ENCODE data around the gene CCDC171. TPM values are rescaled to one million over a fixed set of nuclear protein-coding genes. Genes with fewer than 3 reads are reported as not detected.

CCDC171 gene
- total RNA-seq, 1 donor from 2014 or later = 1.7 TPM

DNA sequence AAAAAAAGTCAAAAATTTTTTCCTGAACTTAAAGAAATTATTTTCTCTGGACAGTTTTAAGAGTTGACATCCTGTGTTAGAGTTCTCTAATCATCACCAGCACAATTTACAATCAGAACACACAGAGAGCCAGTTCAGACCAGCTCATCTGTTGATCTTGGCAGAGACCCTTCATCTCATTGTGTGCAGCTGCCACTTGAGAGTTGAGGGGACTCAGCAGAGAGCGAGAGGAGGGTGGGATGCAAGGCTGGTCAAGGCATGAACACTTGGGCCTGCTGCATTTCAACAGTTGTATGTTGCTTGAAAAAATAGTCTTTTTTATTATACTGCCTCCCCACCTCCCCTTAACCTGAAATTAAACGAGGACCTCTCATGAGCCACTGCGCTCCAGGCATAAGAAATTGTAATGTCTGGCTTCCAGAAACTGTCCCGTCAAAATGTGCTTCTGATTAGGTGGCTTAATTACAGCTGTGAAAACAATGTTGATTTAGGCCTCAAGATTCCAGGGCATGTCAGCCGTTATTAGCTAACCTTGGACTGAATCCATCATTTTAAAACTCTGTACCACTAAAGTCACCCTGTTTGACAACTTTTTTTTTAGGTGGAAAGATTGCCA lies 383.6 kb downstream of the CCDC171 start:
- H3K36me3 ChIP-seq = no peaks in the 10 kb centered on the region
- no peaks in the 10 kb centered on the region for H3K27me3 ChIP-seq
- TF ChIP-seq, protein P1, sequence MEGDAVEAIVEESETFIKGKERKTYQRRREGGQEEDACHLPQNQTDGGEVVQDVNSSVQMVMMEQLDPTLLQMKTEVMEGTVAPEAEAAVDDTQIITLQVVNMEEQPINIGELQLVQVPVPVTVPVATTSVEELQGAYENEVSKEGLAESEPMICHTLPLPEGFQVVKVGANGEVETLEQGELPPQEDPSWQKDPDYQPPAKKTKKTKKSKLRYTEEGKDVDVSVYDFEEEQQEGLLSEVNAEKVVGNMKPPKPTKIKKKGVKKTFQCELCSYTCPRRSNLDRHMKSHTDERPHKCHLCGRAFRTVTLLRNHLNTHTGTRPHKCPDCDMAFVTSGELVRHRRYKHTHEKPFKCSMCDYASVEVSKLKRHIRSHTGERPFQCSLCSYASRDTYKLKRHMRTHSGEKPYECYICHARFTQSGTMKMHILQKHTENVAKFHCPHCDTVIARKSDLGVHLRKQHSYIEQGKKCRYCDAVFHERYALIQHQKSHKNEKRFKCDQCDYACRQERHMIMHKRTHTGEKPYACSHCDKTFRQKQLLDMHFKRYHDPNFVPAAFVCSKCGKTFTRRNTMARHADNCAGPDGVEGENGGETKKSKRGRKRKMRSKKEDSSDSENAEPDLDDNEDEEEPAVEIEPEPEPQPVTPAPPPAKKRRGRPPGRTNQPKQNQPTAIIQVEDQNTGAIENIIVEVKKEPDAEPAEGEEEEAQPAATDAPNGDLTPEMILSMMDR (IDR thresholded peaks at IDR 0.05) = no peak
- H3K4me1 ChIP-seq = no peaks in the 10 kb centered on the region
- intact Hi-C loops (cut with DNase I) = no loop called here
- H3K27ac ChIP-seq = no peak overlapping the region
- H3K9me3 ChIP-seq = no peaks in the 10 kb centered on the region
- no peak for DNase-seq (ENCODE audit: low spot score in 2 of 2)
- H3K4me3 ChIP-seq = no peak overlapping the region

DNA sequence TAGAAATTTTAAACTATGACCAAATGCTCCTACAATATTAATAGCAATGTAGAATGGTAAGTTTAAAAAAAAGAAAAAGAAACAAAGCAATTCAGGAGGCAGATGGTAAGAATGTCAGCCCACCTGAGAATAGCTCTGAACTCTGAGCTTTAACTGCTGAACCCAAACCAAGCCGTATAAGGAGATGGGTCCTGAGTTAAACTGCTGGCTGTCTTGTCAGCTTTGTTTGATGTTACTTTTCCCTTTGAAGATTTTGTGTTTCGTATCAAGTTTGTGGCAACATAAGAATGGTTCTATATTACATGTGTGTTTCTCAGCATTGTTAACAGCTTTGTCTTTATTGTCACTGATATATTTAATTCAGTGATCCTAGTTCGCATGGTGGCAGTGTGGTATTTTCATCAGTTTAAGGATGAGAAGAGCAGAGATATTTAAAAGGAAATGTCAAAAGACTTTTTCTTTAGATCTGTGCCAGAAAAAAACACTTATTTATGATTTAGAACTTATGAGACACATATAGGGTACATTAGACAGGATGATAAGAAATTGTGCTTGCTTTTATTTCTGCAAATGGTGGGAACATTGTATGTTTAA lies 390.1 kb downstream of the CCDC171 start:
- no peaks in the 10 kb centered on the region for H3K36me3 ChIP-seq
- TF ChIP-seq, protein P1 (IDR thresholded peaks at IDR 0.05) = no peak
- no peak for DNase-seq (ENCODE audit: low spot score in 2 of 2)
- H3K27me3 ChIP-seq = no peaks in the 10 kb centered on the region
- no peaks in the 10 kb centered on the region for H3K9me3 ChIP-seq
- no peak overlapping the region for H3K27ac ChIP-seq
- intact Hi-C loops (cut with DNase I) = no loop called here
- no peak overlapping the region for H3K4me3 ChIP-seq
- no peaks in the 10 kb centered on the region for H3K4me1 ChIP-seq

DNA sequence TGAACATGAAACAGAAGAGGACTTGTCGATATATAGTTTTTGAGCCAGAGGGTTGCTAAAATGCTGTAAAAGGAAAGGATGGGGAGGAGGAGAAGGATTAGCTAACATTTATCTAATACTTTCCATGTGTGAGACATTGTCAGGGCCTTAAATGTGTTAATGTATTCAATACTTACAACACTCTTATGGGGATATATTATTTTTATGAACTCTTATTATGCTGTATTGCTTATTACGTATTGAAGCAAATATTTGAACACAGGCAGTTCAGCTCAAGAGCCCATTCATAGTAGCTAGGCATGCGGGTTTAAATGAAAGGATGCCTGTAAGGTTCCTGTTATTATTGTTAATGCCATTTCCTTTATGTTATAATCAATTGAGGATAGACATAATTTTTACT lies 391.5 kb downstream of the CCDC171 start:
- H3K36me3 ChIP-seq = no peaks in the 10 kb centered on the region
- TF ChIP-seq, protein P1 (IDR thresholded peaks at IDR 0.05) = no peak
- intact Hi-C loops (cut with DNase I) = no loop called here

DNA sequence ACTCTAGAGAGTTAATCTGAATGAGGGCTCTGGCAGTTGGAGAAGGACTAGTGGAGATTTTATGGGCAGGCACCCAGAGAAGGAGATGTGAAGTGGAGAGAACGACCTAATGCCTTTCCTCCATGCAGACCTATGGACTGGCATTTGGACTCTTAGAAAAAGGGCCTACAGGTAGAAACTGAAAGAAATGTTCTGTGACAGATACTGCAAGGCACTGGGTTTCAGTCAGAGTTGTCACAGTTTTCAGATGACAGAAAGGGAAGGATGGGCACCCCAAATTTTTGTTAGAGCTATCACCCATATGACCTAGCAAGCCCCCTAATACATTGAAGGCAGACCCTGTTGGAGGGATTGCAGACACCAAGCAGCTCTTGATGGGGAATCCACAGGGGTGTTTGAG lies 406.8 kb downstream of the CCDC171 start:
- intact Hi-C loops (cut with DNase I) = no loop called here
- no peak overlapping the region for H3K27ac ChIP-seq
- no peaks in the 10 kb centered on the region for H3K9me3 ChIP-seq
- H3K27me3 ChIP-seq = no peaks in the 10 kb centered on the region
- no peaks in the 10 kb centered on the region for H3K4me1 ChIP-seq
- H3K36me3 ChIP-seq = no peaks in the 10 kb centered on the region
- H3K4me3 ChIP-seq = no peak overlapping the region
- no peak for DNase-seq (ENCODE audit: low spot score in 2 of 2)
- TF ChIP-seq, protein P1 (IDR thresholded peaks at IDR 0.05) = no peak

More for the DNA sequence above, 391.5 kb downstream of the CCDC171 start:
- Histone ChIP-seq H3K27ac (no peak overlapping the region), H3K4me1 (no peaks in the 10 kb centered on the region), H3K4me3 (no peak overlapping the region), H3K9me3 (no peaks in the 10 kb centered on the region), H3K27me3 (no peaks in the 10 kb centered on the region)
- DNase-seq (ENCODE audit: low spot score in 2 of 2) = no peak

DNA sequence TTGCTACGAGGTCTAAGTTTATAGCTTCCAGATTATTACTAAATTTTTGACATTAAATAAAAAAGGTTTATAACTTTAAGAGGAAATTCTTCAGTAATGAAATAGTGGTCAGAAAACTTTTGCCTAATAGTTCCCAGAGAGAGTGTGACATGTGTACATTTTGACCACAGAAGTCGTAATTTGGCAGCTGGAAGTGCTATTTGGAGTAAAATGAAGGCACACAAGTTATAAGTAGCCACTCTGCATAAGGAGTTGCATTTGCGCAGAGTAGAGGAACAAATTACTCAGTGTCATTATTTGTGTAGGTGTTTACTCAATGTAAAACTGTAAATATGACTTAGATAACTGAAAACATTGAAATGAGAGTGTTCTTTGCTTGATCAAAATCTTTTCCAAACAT lies 408.4 kb downstream of the CCDC171 start:
- intact Hi-C loops (cut with DNase I) = no loop called here
- no peak for DNase-seq (ENCODE audit: low spot score in 2 of 2)

More for the DNA sequence above, 408.4 kb downstream of the CCDC171 start:
- Histone ChIP-seq H3K27me3 (no peaks in the 10 kb centered on the region), H3K4me3 (no peak overlapping the region), H3K4me1 (no peaks in the 10 kb centered on the region), H3K36me3 (no peaks in the 10 kb centered on the region), H3K27ac (no peak overlapping the region), H3K9me3 (no peaks in the 10 kb centered on the region)
- TF ChIP-seq, protein P1 (IDR thresholded peaks at IDR 0.05) = no peak
